Endodermal cell (in vitro differentiated cells): ENCODE measurements around the gene RIOK1. TPM values are rescaled to one million over a fixed set of nuclear protein-coding genes. Genes with fewer than 3 reads are reported as not detected.

Source experiments
- DNase-seq: peaks from one replicate; pipeline ENCODE4 v3.0.0-alpha.2; 2017
- H3K27ac ChIP-seq: 2 replicates; pipeline ENCODE4 v1.5.1; 2013; ENCODE audit warnings: mild to moderate bottlenecking, low read depth, low read length, moderate library complexity
- H3K27me3 ChIP-seq: 2 replicates; pipeline ENCODE4 v1.6.1; 2013; ENCODE audit warnings: mild to moderate bottlenecking, low read length, moderate library complexity; ENCODE audit not compliant: insufficient read depth, control insufficient read depth, poor library complexity, severe bottlenecking
- H3K36me3 ChIP-seq: 2 replicates; pipeline ENCODE4 v1.7.0; 2013; ENCODE audit warnings: mild to moderate bottlenecking, low read length, moderate library complexity; ENCODE audit not compliant: control insufficient read depth, insufficient read depth
- H3K4me1 ChIP-seq: one replicate; pipeline ENCODE4 v1.7.0; 2013; ENCODE audit warnings: low read length; ENCODE audit not compliant: control insufficient read depth, insufficient read depth
- H3K4me3 ChIP-seq: 2 replicates; pipeline ENCODE4 v1.5.1; 2013; ENCODE audit warnings: mild to moderate bottlenecking, low read length, moderate library complexity
- H3K9ac ChIP-seq: 2 replicates; pipeline ENCODE4 v1.6.1; 2013; ENCODE audit warnings: mild to moderate bottlenecking, low read length, moderate library complexity; ENCODE audit not compliant: poor library complexity, severe bottlenecking; ENCODE audit errors: extremely low read depth
- H3K9me3 ChIP-seq: 2 replicates; pipeline ENCODE4 v1.6.1; 2013; ENCODE audit warnings: mild to moderate bottlenecking, low read length, moderate library complexity; ENCODE audit not compliant: control insufficient read depth
- H3K27ac Mint-ChIP-seq: 2 replicates; pipeline ENCODE4 v1.8.0; 2020; ENCODE audit warnings: mixed read lengths
- H3K27me3 Mint-ChIP-seq: 2 replicates; pipeline ENCODE4 v1.8.0; 2021; ENCODE audit warnings: mild to moderate bottlenecking, mixed read lengths; ENCODE audit not compliant: insufficient read depth
- H3K36me3 Mint-ChIP-seq: 2 replicates; pipeline ENCODE4 v1.8.0; 2020; ENCODE audit warnings: low read depth, mixed read lengths
- H3K4me1 Mint-ChIP-seq: 2 replicates; pipeline ENCODE4 v1.8.0; 2020; ENCODE audit warnings: mixed read lengths
- H3K4me3 Mint-ChIP-seq: 2 replicates; pipeline ENCODE4 v1.8.0; 2020; ENCODE audit warnings: mild to moderate bottlenecking, moderate library complexity, mixed read lengths
- H3K9me3 Mint-ChIP-seq: 2 replicates; pipeline ENCODE4 v1.8.0; 2020; ENCODE audit warnings: mild to moderate bottlenecking, mixed read lengths
- WGBS, 2 experiments: methylation state at CpG; one replicate each; pipeline versions ENCODE4 v1.1.5 to v1.1.7; 2013; ENCODE audit warnings: missing lambda C conversion rate in 2 of 2, mixed read lengths in 1 of 2; ENCODE audit not compliant: insufficient coverage in 1 of 2, insufficient read length in 1 of 2; 5-methylcytosine and 5-hydroxymethylcytosine counted together
- total RNA-seq, 2 donors: library from RNA; stranded (reverse); fragmentation: NEBNext Ultra II Directional in 1 of 2; extraction: Animal tissue kit (Norgen Biotek cat#: 25700) in 1 of 2; gene quantifications; 2 replicates in 1 of 2; 3 replicates in 1 of 2; pipeline ENCODE4 v1.2.1, GENCODE V29; 2021
- TF ChIP-seq, protein P1 (sequence below): fragments of 200-600 bp; sonication (generic); conservative IDR thresholded peaks from 2 replicates; pipeline ENCODE4 v1.5.0; 2021; ENCODE audit warnings: antibody characterized with exemption, mild to moderate bottlenecking

RIOK1 gene
- total RNA-seq, 2 donors from 2014 or later: 17.7 to 20.3 TPM

DNA sequence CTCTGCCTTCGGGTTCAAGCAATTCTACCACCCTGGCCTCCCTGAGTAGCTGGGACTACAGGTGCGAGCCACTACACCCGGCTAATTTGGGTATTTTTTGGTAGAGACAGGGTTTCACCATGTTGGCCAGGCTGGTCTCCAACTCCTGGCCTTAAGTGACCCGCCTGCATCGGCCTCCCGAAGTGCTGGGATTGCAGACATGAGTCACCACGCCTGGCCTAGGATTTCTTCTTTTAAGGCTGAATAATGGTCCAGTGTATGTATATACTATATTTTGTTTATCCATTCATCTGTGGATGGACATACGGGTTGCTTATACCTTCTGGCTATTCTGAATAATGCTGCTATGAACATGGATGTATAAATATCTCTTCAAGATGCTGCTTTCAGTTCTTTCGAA lies 17.1 kb downstream of the RIOK1 start:
- no peaks in the 10 kb centered on the region for H3K9me3 ChIP-seq
- Mint-ChIP-seq H3K9me3 (no peaks in the 10 kb centered on the region), H3K36me3 (peaks cover 57% of the 10 kb centered on the region), H3K4me3 (no peak overlapping the region), H3K27me3 (no peaks in the 10 kb centered on the region), H3K27ac (no peak overlapping the region), H3K4me1 (no peaks in the 10 kb centered on the region)
- no peaks in the 10 kb centered on the region for H3K27me3 ChIP-seq
- TF ChIP-seq, protein P1, sequence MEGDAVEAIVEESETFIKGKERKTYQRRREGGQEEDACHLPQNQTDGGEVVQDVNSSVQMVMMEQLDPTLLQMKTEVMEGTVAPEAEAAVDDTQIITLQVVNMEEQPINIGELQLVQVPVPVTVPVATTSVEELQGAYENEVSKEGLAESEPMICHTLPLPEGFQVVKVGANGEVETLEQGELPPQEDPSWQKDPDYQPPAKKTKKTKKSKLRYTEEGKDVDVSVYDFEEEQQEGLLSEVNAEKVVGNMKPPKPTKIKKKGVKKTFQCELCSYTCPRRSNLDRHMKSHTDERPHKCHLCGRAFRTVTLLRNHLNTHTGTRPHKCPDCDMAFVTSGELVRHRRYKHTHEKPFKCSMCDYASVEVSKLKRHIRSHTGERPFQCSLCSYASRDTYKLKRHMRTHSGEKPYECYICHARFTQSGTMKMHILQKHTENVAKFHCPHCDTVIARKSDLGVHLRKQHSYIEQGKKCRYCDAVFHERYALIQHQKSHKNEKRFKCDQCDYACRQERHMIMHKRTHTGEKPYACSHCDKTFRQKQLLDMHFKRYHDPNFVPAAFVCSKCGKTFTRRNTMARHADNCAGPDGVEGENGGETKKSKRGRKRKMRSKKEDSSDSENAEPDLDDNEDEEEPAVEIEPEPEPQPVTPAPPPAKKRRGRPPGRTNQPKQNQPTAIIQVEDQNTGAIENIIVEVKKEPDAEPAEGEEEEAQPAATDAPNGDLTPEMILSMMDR: no peak
- WGBS, 2 experiments: 90 to 95% methylated on average over 8 to 9 of the region's 9 CpGs
- H3K4me1 ChIP-seq: no peaks in the 10 kb centered on the region
- no peak overlapping the region for H3K9ac ChIP-seq
- no peak overlapping the region for H3K27ac ChIP-seq
- H3K36me3 ChIP-seq: peaks cover 89% of the 10 kb centered on the region
- DNase-seq: no peak
- H3K4me3 ChIP-seq: no peak overlapping the region

DNA sequence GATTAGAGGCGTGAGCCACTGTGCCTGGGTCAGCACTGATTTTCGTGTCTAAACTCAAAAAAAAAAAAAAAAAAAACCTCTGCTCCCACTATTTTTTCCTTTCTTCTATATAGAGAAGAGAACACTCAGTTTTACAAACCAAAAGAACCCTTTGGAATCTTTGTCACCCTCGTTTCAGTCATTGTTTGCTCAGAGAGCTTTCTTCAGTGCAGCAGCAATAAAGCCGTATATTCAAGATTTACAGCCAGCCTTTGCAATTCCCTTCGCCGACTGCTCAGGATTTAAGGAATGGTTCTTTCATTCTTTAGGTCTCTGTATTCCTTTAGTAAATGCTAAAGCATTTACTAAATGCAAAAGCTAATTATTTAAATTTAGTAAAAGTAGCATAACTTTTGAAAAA lies 20.1 kb downstream of the RIOK1 start:
- peaks cover 80% of the 10 kb centered on the region for H3K36me3 ChIP-seq
- Mint-ChIP-seq H3K9me3 (no peaks in the 10 kb centered on the region), H3K27ac (peak overlapping the region; percentile 24), H3K36me3 (peaks cover 62% of the 10 kb centered on the region), H3K27me3 (no peaks in the 10 kb centered on the region), H3K4me3 (no peak overlapping the region), H3K4me1 (peaks cover 13% of the 10 kb centered on the region)
- H3K4me3 ChIP-seq: no peak overlapping the region
- no peaks in the 10 kb centered on the region for H3K27me3 ChIP-seq
- no peak for DNase-seq
- H3K27ac ChIP-seq: no peak overlapping the region
- 94 to 96% methylated on average over 5 to 6 of the region's 6 CpGs for WGBS, 2 experiments
- no peak overlapping the region for H3K9ac ChIP-seq
- TF ChIP-seq, protein P1: no peak
- H3K9me3 ChIP-seq: no peaks in the 10 kb centered on the region
- peaks cover 13% of the 10 kb centered on the region for H3K4me1 ChIP-seq

DNA sequence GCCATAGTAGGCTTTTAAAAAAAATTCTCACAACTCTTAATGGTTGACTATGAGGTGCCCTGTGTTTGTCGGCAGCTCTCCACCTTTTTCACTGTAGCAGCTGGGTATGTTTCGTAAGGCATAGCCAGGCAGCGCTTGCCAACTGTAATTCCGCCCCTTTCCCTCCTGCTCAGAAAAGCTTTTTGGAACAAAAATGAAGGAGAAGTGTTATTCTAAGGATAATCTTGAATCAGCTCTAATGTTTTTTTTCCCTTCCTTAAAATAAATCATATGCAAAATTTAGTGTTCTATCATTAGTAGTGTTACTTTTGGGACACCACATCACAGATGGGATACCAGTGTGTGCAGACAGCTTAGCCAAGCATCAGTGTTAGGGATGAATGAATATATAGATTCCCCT lies 21.2 kb downstream of the RIOK1 start:
- no peak overlapping the region for H3K9ac ChIP-seq
- Mint-ChIP-seq H3K36me3 (peaks cover 61% of the 10 kb centered on the region), H3K27me3 (no peaks in the 10 kb centered on the region), H3K27ac (peak overlapping the region; percentile 28), H3K4me1 (peaks cover 13% of the 10 kb centered on the region), H3K4me3 (no peak overlapping the region), H3K9me3 (no peaks in the 10 kb centered on the region)
- no peak overlapping the region for H3K4me3 ChIP-seq
- no peaks in the 10 kb centered on the region for H3K27me3 ChIP-seq
- peaks cover 80% of the 10 kb centered on the region for H3K36me3 ChIP-seq
- peaks cover 13% of the 10 kb centered on the region for H3K4me1 ChIP-seq
- no peak overlapping the region for H3K27ac ChIP-seq
- TF ChIP-seq, protein P1: no peak
- WGBS, 2 experiments: 94 to 100% methylated on average over 1 to 4 of the region's 4 CpGs
- DNase-seq: no peak
- no peaks in the 10 kb centered on the region for H3K9me3 ChIP-seq
